A673 (cell line): ENCODE results near the gene PLA2G4B.

ENCODE experiments used
- CTCF ChIP-seq: fragments of 300-800, 200-600 bp; sonication (generic); conservative IDR thresholded peaks from 2 replicates; pipeline ENCODE4 v1.5.1; 2017; ENCODE audit warnings: low read depth, mild to moderate bottlenecking, antibody characterized with exemption, low read length, moderate library complexity, mixed read lengths
- EZH2 ChIP-seq: fragments of 200-600 bp; sonication (generic); IDR thresholded peaks from 2 replicates; pipeline ENCODE4 v1.6.1; 2017; ENCODE audit warnings: borderline replicate concordance, low read depth, mild to moderate bottlenecking, mixed read lengths, antibody characterized with exemption, low read length; ENCODE audit not compliant: poor library complexity, severe bottlenecking

GRCh38 chr15:41805711-41806110 is 32.9 kb upstream of the PLA2G4B start:
- TF ChIP-seq EZH2 (no peak), CTCF (no peak)
